NOMO-1 treated with DMSO at 0.1 percent for 48 hours (cell line): ENCODE measurements around the gene PDE9A.

Source experiments
- DNase-seq: peaks from one replicate; lab custom pipeline; 2025; ENCODE audit not compliant: unreplicated experiment; lab: John Stamatoyannopoulos, UW

PDE9A gene

GRCh38 chr21:42767561-42767835 lies 114.1 kb downstream of the PDE9A start:
- no peak for DNase-seq

GRCh38 chr21:42768324-42769121 lies 115.1 kb downstream of the PDE9A start:
- no peak for DNase-seq

DNA sequence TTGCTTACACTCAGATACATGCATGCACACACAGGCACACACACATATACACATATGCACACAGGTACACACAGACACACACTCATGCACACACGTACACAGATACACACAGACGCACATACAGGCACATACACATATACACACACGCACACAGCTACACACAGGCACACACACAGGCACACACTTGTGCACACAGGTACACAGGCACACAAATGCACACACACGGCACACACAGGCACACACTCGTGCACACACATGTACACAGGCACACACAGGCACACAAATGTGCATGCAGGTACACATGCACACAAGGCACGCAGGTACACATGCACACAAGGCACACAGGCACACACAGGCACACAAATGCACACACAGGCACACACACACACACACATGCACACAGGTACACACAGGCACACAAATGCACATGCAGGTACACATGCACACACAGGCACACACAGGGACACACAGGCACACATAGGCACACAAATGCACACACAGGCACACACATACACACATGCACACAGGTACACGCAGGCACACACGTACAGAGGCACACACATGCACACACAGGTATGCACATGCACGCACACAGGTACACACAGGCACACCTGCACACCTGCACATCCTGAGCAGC lies 115.9 kb downstream of the PDE9A start:
- no peak for DNase-seq

GRCh38 chr21:42769820-42770716 lies 116.6 kb downstream of the PDE9A start:
- no peak for DNase-seq

DNA sequence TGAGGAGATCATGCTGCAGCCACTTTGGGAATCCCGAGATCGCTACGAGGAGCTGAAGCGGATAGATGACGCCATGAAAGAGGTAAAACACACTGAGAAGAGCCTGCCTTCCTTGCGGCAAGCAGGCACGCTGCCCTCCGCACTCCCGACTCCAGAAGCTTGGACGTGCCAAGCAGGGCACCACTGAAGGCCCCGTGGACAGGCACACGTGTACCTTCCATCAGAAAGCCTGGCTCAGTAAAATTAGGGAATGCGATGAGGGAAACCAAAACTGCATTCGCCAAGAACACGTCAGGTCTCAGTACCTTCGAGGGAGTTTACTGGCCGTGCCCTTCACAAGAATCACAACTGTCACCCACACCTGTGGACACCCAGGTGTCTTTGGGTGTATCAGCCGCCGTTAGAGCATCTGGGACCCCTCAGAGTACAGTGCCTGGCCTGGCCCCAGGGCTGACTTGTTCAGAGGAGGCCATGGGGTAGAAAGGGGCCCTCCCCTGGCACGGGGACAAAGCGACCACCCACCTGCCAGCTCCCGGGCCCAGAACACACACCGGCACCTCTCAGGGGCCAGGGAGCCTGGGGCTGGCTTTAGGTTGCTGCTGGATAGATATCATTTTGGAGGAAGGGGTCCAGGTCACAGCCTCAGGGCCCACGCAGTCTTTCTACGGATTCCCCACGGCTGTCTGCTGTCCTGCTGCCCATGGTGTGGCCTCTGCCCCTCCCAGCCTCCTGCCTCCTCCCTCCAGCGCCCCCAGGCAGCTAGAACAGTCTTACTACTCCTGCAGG lies 117.5 kb downstream of the PDE9A start:
- no peak for DNase-seq

- no peak for DNase-seq
These were observed 118.0 kb downstream of the PDE9A start for GRCh38 chr21:42771503-42771805.

DNA sequence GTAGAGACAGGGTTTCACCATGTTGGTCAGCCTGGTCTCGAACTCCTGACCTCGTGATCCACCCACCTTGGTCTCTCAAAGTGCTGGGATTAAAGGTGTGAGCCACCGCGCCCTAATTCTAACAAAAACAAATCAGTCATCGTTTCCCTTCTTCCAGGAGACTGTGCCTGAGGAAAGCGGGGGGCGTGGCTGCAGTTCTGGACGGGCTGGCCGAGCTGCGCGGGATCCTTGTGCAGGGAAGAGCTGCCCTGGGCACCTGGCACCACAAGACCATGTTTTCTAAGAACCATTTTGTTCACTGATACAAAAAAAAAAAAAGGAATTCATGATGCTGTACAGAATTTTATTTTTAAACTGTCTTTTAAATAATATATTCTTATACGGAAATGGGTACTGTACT lies 121.7 kb downstream of the PDE9A start:
- DNase-seq = no peak

GRCh38 chr21:42775891-42776290 lies 122.5 kb downstream of the PDE9A start:
- DNase-seq = no peak

- DNase-seq = no peak
These were observed 123.8 kb downstream of the PDE9A start for GRCh38 chr21:42777064-42777756.

DNA sequence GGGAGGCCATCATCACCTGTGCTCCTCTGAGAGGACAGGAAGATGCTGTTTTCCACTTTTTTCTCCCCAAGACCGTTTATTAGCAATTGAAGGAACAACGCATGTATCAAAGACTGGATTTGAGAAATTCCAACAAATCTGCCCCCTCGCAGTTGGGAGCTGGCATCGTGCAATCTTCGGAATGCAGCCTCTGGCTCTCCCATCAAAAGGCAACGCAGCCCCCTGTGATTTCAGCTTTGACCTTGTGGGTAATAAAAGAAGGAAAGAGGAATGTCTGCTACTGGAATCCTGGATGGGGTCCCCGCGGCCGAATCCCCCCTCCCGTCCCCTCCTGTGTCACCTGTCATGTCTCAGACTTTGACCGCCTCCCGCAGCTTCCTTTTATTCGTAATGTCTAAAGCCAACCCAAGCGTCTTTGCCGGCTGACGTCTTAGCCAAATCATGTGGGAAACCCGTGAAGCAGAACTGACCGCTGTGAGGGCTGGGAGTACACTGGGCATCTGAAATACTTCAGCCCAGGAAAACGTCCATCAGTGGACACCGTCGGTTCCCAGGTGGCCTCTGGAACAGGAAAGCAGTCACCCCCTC lies 124.4 kb downstream of the PDE9A start:
- no peak for DNase-seq

DNA sequence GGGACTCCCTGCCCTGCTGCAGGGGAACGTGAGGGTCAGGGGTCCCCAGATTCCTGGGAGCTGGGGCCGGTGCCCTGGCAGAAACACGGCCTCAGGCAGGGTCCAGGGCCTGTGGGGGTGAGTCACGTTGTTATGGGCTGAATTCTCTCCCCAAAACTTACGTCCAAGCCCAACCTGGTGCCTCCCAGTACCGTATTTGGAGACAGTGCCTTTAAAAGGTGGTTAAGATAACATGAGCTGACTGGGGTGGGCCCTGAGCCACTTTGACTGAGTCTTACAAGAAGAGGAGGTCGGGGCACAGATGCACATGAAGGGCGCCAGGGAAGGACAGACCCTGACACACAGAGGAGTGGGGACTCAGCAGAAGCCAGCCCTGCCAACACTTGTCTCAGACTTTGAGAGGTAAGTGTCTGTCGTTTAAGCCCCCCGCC lies 126.0 kb downstream of the PDE9A start:
- DNase-seq = no peak

GRCh38 chr21:42780617-42781016 lies 127.2 kb downstream of the PDE9A start:
- DNase-seq = no peak

DNA sequence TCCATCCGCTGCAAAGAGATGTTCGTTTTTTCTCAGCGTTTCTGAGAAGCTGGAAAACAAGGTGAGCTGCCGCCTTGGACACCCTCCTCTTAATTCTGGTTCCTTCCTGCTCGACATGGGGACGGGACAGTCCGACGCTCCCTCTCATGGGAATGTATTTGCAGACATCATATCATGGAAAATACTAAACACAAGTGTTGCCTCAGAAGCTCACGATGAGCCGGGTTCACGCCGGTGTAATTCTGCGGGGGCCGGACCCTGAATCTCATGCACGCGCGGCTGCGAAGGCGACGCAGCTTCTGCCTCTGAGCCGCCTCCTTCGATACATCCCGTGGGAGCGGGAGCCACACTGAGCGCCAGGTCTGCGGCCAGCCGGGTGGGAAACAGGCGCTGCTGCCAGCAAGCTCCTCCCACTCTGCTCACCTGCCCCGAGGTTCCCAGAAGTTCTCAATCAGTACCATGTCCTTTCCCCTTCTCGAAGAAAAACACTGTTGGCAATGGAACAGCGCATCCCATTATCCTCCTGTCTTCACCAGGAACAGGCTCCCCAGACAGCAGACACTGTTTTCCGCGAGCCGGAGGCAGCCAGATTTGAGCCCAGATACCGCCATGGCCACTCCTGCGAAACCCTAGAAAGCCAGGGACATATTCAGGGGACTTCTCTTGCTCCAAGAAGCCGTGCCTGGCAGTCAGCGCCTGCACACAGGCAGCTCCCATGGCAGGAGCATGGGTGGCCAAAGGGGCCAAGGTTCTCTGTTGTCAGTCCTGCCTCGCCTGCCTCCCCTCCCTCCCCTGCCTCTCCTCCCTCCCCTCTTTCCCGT lies 127.9 kb downstream of the PDE9A start:
- no peak for DNase-seq

DNA sequence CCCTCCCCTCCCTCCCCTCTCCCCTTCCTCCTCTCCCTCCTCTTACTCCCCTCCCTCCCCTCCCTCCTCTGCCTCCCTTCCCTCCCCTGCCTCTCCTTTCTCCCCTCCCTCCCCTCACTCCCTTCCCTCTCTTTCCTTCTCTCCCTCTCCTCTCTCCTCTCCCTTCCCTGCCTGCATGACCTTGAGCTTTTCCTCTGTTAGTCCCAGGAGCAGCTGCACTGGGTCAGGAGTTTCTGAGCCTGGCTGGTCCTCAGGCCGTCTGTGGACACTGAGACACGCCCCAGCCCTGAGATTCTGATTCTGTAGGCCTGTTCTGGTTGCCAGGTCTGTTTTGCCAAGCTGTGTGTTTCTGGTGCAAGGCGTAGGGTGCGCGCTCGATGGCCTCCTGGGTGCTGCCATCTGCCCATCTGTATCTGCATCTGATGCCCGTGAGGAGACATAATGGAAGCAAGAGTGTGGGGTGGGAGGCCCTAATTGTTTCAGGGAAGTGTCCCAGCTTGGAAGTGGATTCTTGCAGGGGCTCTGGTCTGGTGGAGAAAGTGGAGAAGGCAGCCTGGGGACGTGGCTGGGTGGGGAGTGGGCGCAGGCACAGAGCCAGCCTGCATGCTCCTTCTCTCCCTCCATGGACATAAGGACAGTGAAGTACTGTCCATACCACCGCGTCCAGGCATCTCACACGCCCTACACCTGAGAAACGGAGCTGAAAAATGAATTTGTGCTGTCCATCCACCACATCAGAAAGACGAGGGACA lies 128.7 kb downstream of the PDE9A start:
- no peak for DNase-seq

GRCh38 chr21:42782723-42783242 lies 129.4 kb downstream of the PDE9A start:
- no peak for DNase-seq

DNA sequence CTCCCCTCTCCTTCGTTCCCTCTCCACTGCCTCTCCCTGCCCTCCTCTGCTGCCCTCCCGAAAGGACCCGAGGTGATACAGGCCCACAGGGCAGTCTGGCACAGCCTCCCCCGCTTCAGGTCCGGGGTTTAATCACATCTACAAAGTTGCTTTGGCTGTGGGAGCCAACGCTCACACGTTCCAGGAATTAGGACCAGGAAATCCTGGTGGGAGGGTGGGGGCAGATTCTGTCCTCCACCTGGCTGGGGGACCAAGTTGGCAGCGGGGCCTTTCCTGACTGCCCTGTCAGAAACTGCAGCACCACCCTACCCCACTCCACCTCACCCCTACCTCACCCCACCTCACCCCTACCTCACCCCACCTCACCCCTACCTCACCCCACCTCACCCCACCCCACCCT lies 130.9 kb downstream of the PDE9A start:
- no peak for DNase-seq

- DNase-seq = no peak
These were observed 131.6 kb downstream of the PDE9A start for GRCh38 chr21:42784896-42785451.
